HCT116 (cell line): ENCODE results near the gene NRSN1.

Experiments
- CEBPB ChIP-seq: IDR thresholded peaks from 2 replicates; pipeline ENCODE4 v1.6.1; 2012; ENCODE audit warnings: low read depth
- EZH2 ChIP-seq: fragments of 200-600 bp; sonication (generic); IDR thresholded peaks from 2 replicates; pipeline ENCODE4 v1.6.1; 2017; ENCODE audit warnings: antibody characterized with exemption, mixed run types
- POLR2A ChIP-seq: IDR thresholded peaks from 2 replicates; pipeline ENCODE4 v1.7.0; 2011; ENCODE audit warnings: borderline replicate concordance; ENCODE audit not compliant: insufficient read depth, insufficient read length; ENCODE audit errors: extremely low read depth
- POLR2AphosphoS5 ChIP-seq: IDR thresholded peaks from 2 replicates; pipeline ENCODE4 v1.6.1; 2011; ENCODE audit warnings: mild to moderate bottlenecking, low read depth, low read length, moderate library complexity
- RAD21 ChIP-seq: IDR thresholded peaks from 2 replicates; pipeline ENCODE4 v1.6.1; 2012; ENCODE audit warnings: low read depth, mild to moderate bottlenecking
- SP1 ChIP-seq: IDR thresholded peaks from 2 replicates; pipeline ENCODE4 v1.6.1; 2012; ENCODE audit warnings: low read depth
- SRF ChIP-seq: IDR thresholded peaks from 2 replicates; pipeline ENCODE4 v1.6.1; 2012; ENCODE audit warnings: low read depth
- TCF7L2 ChIP-seq: IDR thresholded peaks from 2 replicates; pipeline ENCODE4 v1.7.0; 2011; ENCODE audit warnings: borderline replicate concordance, inconsistent platforms; ENCODE audit not compliant: insufficient read depth, insufficient read length; ENCODE audit errors: extremely low read depth
- YY1 ChIP-seq: IDR thresholded peaks from 2 replicates; pipeline ENCODE4 v1.6.1; 2011; ENCODE audit warnings: low read length, low read depth, moderate library complexity, mild to moderate bottlenecking; ENCODE audit not compliant: insufficient replicate concordance; ENCODE audit errors: extremely low read depth
- ZFX ChIP-seq: fragments of 450-650 bp; IDR thresholded peaks from 2 replicates; pipeline ENCODE4 v1.6.1; 2017
- ZNF274 ChIP-seq: fragments of 200-500 bp; sonication (Bioruptor generic); IDR thresholded peaks from 2 replicates; pipeline ENCODE4 v1.6.1; 2014; ENCODE audit warnings: mild to moderate bottlenecking, low read depth, low read length, inconsistent platforms
- TF ChIP-seq, protein P1 (sequence below), 3 experiments: fragments of 200-600 bp in 1 of 3; sonication (generic) in 1 of 3; IDR thresholded peaks in 2 of 3; conservative IDR thresholded peaks in 1 of 3; 2 replicates each; pipeline ENCODE4 v1.5.1; 2012 to 2017; ENCODE audit warnings: low read depth in 2 of 3, low read length in 2 of 3, antibody characterized with exemption in 1 of 3, borderline replicate concordance in 1 of 3, control low read depth in 1 of 3, mild to moderate bottlenecking in 1 of 3, mixed read lengths in 1 of 3, mixed run types in 1 of 3, moderate library complexity in 1 of 3; ENCODE audit not compliant: insufficient read depth in 1 of 3
- TF ChIP-seq, protein P2 (sequence below): IDR thresholded peaks from 2 replicates; pipeline ENCODE4 v1.6.1; 2012; ENCODE audit warnings: low read depth

DNA sequence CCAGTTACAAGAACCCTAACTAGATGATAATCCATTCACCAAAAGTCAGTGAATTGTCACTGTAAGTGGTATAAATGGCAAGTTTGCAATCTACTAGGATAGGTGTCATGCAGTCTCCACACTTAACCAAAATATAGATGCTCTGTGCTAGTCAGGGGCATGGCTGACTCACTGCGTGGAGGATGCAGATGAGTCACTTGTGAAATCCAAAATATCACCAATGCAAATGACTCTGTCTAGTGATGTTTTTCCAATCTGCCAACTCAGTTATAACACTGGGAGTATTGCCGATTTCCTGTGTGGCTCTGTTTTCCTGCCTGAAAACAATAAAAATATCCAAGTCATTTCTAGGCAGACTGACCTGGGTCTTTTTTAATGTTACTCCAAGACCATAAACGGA is 47.8 kb upstream of the NRSN1 start:
- TF ChIP-seq, protein P1, sequence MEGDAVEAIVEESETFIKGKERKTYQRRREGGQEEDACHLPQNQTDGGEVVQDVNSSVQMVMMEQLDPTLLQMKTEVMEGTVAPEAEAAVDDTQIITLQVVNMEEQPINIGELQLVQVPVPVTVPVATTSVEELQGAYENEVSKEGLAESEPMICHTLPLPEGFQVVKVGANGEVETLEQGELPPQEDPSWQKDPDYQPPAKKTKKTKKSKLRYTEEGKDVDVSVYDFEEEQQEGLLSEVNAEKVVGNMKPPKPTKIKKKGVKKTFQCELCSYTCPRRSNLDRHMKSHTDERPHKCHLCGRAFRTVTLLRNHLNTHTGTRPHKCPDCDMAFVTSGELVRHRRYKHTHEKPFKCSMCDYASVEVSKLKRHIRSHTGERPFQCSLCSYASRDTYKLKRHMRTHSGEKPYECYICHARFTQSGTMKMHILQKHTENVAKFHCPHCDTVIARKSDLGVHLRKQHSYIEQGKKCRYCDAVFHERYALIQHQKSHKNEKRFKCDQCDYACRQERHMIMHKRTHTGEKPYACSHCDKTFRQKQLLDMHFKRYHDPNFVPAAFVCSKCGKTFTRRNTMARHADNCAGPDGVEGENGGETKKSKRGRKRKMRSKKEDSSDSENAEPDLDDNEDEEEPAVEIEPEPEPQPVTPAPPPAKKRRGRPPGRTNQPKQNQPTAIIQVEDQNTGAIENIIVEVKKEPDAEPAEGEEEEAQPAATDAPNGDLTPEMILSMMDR (IDR thresholded peaks at IDR 0.05 in 2 of 3, conservative IDR thresholded peaks at IDR 0.05 in 1 of 3; ENCODE audit: borderline replicate concordance in 1 of 3, insufficient read depth in 1 of 3, low read depth in 2 of 3, low read length in 2 of 3) = no peak
- TF ChIP-seq EZH2 = no peak
- no peak for TF ChIP-seq ZNF274
- TF ChIP-seq POLR2AphosphoS5 = no peak
- TF ChIP-seq POLR2A = no peak
- TF ChIP-seq YY1 = no peak
- TF ChIP-seq ZFX = no peak
- TF ChIP-seq CEBPB = no peak
- no peak for TF ChIP-seq SP1
- TF ChIP-seq RAD21 = no peak
- TF ChIP-seq, protein P2, sequence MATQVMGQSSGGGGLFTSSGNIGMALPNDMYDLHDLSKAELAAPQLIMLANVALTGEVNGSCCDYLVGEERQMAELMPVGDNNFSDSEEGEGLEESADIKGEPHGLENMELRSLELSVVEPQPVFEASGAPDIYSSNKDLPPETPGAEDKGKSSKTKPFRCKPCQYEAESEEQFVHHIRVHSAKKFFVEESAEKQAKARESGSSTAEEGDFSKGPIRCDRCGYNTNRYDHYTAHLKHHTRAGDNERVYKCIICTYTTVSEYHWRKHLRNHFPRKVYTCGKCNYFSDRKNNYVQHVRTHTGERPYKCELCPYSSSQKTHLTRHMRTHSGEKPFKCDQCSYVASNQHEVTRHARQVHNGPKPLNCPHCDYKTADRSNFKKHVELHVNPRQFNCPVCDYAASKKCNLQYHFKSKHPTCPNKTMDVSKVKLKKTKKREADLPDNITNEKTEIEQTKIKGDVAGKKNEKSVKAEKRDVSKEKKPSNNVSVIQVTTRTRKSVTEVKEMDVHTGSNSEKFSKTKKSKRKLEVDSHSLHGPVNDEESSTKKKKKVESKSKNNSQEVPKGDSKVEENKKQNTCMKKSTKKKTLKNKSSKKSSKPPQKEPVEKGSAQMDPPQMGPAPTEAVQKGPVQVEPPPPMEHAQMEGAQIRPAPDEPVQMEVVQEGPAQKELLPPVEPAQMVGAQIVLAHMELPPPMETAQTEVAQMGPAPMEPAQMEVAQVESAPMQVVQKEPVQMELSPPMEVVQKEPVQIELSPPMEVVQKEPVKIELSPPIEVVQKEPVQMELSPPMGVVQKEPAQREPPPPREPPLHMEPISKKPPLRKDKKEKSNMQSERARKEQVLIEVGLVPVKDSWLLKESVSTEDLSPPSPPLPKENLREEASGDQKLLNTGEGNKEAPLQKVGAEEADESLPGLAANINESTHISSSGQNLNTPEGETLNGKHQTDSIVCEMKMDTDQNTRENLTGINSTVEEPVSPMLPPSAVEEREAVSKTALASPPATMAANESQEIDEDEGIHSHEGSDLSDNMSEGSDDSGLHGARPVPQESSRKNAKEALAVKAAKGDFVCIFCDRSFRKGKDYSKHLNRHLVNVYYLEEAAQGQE = no peak
- no peak for TF ChIP-seq SRF
- no peak for TF ChIP-seq TCF7L2
